HepG2 (cell line): ENCODE measurements around the gene ULK3. TPM values are rescaled to one million over a fixed set of nuclear protein-coding genes. Genes with fewer than 3 reads are reported as not detected.

Experiments used
- KLF15 ChIP-seq: sonication (generic); formaldehyde crosslinking; IDR thresholded peaks from 2 replicates; pipeline ENCODE4 v1.8.1; 2023; ENCODE audit warnings: borderline replicate concordance, mild to moderate bottlenecking, inconsistent platforms, missing genetic modification reagents, mixed read lengths
- ZBTB43 ChIP-seq: sonication (generic); formaldehyde crosslinking; conservative IDR thresholded peaks from 2 replicates; pipeline ENCODE4 v1.4.0; 2020; ENCODE audit warnings: missing genetic modification reagents
- ZEB1 ChIP-seq: IDR thresholded peaks from 2 replicates; pipeline ENCODE4 v1.6.1; 2012; ENCODE audit warnings: mild to moderate bottlenecking, low read depth, inconsistent platforms; ENCODE audit not compliant: insufficient replicate concordance
- polyA plus RNA-seq, 8 experiments: library from polyadenylated mRNA; depleted of rRNA in 3 of 8; stranded (reverse) in 7 of 8; unstranded in 1 of 8; fragments of >200 nt; fragmentation: Illumina TruSeq in 4 of 8; extraction: Trizol in 4 of 8; gene quantifications; 2 replicates each; pipeline versions ENCODE4 v1.2.1 to v1.2.3, GENCODE V29; 2011 to 2016; ENCODE audit warnings: low read depth in 4 of 8, missing spikeins in 1 of 8, mixed read lengths in 1 of 8; ENCODE audit not compliant: insufficient read depth in 1 of 8
- total RNA-seq, 5 experiments: library from RNA; depleted of rRNA; stranded (reverse); fragments of >200 nt; fragmentation: Illumina TruSeq; extraction: Trizol; gene quantifications; 2 replicates each; pipeline ENCODE4 v1.2.3, GENCODE V29; 2016; ENCODE audit warnings: low read depth in 1 of 5
- TF ChIP-seq, protein P1 (sequence below), 2 experiments: fragments of 450-650 bp in 1 of 2; sonication (generic) in 1 of 2; formaldehyde crosslinking in 1 of 2; IDR thresholded peaks; 2 replicates each; pipeline versions ENCODE4 v1.6.1 to v1.8.0; 2016 to 2022; ENCODE audit warnings: antibody characterized with exemption in 1 of 2, mild to moderate bottlenecking in 1 of 2, missing genetic modification reagents in 1 of 2
- TF ChIP-seq, protein P2 (sequence below): sonication (generic); formaldehyde crosslinking; IDR thresholded peaks from 2 replicates; pipeline ENCODE4 v1.8.1; 2023; ENCODE audit warnings: mild to moderate bottlenecking, inconsistent platforms, moderate library complexity, missing genetic modification reagents, borderline replicate concordance

Gene ULK3
- total and polyA plus RNA-seq, 2 of the 13 experiments (the other 11 are each of a cell fraction or from before 2014, with no cell fraction given): 15.2 to 23.7 TPM

GRCh38 chr15:74869372-74869725 is 26.4 kb upstream of the ULK3 start (continued):
- TF ChIP-seq, protein P1, sequence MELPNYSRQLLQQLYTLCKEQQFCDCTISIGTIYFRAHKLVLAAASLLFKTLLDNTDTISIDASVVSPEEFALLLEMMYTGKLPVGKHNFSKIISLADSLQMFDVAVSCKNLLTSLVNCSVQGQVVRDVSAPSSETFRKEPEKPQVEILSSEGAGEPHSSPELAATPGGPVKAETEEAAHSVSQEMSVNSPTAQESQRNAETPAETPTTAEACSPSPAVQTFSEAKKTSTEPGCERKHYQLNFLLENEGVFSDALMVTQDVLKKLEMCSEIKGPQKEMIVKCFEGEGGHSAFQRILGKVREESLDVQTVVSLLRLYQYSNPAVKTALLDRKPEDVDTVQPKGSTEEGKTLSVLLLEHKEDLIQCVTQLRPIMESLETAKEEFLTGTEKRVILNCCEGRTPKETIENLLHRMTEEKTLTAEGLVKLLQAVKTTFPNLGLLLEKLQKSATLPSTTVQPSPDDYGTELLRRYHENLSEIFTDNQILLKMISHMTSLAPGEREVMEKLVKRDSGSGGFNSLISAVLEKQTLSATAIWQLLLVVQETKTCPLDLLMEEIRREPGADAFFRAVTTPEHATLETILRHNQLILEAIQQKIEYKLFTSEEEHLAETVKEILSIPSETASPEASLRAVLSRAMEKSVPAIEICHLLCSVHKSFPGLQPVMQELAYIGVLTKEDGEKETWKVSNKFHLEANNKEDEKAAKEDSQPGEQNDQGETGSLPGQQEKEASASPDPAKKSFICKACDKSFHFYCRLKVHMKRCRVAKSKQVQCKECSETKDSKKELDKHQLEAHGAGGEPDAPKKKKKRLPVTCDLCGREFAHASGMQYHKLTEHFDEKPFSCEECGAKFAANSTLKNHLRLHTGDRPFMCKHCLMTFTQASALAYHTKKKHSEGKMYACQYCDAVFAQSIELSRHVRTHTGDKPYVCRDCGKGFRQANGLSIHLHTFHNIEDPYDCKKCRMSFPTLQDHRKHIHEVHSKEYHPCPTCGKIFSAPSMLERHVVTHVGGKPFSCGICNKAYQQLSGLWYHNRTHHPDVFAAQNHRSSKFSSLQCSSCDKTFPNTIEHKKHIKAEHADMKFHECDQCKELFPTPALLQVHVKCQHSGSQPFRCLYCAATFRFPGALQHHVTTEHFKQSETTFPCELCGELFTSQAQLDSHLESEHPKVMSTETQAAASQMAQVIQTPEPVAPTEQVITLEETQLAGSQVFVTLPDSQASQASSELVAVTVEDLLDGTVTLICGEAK (IDR thresholded peaks at IDR 0.05): no peak
- TF ChIP-seq, protein P1 (CRISPR knock-in tag; IDR thresholded peaks at IDR 0.05): no peak
- TF ChIP-seq, protein P2, sequence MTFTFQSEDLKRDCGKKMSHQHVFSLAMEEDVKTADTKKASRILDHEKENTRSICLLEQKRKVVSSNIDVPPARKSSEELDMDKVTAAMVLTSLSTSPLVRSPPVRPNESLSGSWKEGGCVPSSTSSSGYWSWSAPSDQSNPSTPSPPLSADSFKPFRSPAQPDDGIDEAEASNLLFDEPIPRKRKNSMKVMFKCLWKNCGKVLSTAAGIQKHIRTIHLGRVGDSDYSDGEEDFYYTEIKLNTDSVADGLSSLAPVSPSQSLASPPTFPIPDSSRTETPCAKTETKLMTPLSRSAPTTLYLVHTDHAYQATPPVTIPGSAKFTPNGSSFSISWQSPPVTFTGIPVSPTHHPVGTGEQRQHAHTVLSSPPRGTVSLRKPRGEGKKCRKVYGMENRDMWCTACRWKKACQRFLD (CRISPR knock-in tag): no peak
- no peak for TF ChIP-seq ZEB1
- no peak for TF ChIP-seq ZBTB43
- no peak for TF ChIP-seq KLF15 (CRISPR knock-in tag)
